Prostate gland (tissue), 2 donors: ENCODE results near the gene NOCT.

Source experiments
- POLR2AphosphoS5 ChIP-seq: sonication (generic); formaldehyde crosslinking; IDR thresholded peaks from one replicate; pipeline ENCODE4 v1.6.1; 2017; ENCODE audit warnings: antibody characterized with exemption
- TF ChIP-seq, protein P1 (sequence below), 4 experiments: fragments of 200-600 bp in 2 of 4; fragments of 450-650 bp in 2 of 4; sonication (generic) in 2 of 4; IDR thresholded peaks; 1 replicate in 3 of 4; 2 replicates in 1 of 4; pipeline ENCODE4 v1.5.1; 2016 to 2019; ENCODE audit warnings: antibody characterized with exemption in 4 of 4, mild to moderate bottlenecking in 2 of 4, moderate library complexity in 2 of 4

DNA sequence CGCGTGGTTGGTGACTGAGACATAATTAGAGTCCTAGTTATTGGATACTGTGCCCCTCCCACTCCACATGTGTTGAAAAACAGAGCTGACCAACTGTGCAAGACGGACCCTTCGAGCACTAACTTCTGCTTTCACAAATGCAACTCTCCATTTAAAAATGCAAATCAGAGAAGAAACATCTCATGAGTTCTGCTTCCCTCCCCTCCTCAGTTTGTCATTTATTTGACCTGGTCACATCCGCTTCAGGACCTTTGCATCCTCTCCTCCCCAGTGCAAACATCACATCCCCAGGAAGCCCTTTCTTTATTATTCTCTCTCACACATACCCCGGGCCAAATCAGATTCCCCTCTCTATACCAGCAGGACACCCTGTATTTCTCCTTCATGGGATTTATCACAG, 38.1 kb upstream of the NOCT start:
- TF ChIP-seq, protein P1, sequence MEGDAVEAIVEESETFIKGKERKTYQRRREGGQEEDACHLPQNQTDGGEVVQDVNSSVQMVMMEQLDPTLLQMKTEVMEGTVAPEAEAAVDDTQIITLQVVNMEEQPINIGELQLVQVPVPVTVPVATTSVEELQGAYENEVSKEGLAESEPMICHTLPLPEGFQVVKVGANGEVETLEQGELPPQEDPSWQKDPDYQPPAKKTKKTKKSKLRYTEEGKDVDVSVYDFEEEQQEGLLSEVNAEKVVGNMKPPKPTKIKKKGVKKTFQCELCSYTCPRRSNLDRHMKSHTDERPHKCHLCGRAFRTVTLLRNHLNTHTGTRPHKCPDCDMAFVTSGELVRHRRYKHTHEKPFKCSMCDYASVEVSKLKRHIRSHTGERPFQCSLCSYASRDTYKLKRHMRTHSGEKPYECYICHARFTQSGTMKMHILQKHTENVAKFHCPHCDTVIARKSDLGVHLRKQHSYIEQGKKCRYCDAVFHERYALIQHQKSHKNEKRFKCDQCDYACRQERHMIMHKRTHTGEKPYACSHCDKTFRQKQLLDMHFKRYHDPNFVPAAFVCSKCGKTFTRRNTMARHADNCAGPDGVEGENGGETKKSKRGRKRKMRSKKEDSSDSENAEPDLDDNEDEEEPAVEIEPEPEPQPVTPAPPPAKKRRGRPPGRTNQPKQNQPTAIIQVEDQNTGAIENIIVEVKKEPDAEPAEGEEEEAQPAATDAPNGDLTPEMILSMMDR (IDR thresholded peaks at IDR 0.05), result no peak
- TF ChIP-seq POLR2AphosphoS5, result no peak
